HG03342 (cell line): Measurements from ENCODE around the gene AQP12A.

Source experiments
- ATAC-seq: cut with Tn5 transposase; IDR thresholded peaks from one replicate; pipeline ENCODE4 v1.9.1; 2021; ENCODE audit warnings: mild to moderate bottlenecking, moderate library complexity; ENCODE audit not compliant: unreplicated experiment

Gene AQP12A

DNA sequence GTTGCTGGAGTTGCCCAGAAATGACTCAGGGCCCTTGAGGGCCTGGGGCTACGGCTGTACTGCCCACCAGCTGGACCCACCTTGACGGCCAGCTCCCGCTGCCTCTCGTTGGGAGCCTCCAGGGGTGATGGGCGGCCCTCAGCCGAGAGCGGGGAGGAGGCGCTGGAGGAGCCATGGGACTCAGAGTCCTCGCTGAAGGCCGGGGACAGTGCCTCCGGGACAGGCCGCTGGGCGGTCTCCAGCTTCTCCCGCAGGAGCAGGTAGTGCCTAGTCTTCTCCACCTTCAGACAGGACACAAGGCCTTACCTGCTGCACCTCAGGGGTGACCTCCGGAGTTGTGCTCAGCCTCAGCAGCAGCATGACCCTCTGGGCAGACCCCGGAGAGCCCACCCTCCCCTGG lies 30.7 kb downstream of the AQP12A start:
- ATAC-seq, result no peak

DNA sequence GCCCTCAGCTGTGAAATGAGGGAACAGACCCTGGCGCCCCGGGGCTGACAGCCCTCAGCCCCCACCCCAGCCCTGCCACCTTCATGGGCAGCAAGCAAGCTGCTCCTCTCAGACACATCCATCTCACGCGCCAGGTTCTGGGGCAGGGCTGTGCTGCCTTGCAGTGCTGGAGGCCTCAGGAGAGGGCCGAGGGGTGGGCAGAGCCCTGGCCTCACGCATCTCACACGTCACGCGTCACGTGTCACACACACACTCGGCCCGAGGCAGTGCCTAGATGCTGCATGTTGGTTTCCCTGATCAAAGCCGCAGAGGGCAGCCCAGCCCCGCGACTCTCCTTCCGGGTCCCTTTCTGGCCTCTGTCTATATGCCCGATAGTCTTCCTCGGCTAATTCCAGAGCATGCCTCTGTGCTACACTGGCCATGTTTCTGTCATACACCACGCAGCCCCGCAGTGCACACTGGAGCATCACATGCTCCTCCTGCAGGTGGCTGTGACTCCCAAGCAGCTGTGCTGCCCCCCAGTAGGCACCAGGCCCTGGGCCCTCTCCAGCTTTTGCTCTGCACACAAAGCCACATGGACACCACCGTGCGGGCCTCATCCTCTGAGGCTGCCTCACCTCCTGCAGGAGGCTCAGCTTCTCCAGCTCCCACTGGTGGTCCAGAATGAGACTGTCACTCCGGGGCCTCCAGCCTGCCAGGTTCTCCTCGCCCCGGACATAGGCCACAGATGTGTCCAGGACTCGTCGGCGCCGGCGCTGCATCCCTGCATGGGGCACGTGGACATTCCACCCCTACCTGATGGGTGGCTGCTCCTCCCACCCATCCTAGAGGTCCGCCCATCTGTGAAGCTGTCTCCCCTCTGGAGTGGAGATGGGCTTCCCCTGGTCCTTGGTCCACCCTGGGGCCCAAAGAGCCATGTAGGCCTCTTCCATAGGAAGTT lies 31.4 kb downstream of the AQP12A start:
- no peak for ATAC-seq

DNA sequence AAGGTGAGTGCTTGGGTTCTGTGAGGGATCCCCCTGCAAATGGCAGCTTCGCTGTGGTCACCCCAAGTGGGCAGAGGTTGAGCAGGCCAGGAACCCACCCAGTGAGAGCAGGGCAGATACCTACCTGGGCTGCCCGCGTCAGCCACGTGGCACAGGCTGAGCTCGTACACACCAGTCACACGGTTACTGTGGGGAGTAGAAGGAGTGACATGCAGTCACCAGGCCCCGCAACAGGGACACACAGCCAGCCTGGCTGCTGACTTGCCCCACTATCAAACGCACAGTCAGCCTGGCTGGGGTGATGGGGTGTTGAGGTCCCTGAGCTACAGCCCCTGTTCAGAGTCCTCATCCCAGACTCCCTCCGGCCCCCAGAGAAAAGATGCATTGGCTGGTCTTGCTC lies 32.2 kb downstream of the AQP12A start:
- no peak for ATAC-seq

DNA sequence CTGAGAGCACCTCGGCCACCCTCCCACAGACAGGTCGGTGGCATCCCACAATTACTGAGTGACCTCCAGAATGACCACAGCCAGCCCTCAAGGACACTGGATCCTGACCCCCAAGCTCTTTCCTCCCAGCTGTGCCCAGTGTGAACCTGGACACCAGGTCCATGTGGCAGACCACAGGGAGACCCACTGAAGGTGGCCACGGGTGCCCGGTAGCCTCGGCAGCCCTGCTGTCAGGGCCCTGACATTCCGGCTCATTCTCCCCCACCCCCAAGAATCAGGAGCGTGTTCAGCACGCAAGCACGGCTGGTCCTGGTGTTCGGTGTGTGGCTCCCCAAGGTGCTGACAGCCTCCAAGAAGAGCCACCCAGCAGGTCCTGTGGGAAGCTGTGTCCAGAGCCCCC lies 32.8 kb downstream of the AQP12A start:
- ATAC-seq, result no peak

DNA sequence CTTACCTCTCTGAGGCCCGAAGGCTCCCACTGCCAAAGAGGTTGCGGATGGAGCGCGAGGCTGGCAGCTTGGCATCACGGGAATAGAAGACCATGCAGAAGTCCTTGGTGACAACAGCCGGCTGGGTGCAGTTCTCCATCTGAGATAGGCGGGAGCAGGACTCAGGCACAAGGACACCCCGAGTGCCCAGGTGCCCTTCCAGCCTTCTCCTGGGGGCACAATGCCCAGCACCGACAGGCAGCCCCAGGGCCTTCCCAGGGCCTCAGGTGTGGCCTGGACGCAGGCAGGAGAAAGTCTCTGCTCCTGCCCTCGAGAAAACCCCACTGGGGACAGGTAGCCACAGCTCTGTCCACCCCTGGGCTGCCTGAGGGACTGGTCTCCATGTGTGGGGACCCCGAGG lies 33.6 kb downstream of the AQP12A start:
- ATAC-seq, result no peak

DNA sequence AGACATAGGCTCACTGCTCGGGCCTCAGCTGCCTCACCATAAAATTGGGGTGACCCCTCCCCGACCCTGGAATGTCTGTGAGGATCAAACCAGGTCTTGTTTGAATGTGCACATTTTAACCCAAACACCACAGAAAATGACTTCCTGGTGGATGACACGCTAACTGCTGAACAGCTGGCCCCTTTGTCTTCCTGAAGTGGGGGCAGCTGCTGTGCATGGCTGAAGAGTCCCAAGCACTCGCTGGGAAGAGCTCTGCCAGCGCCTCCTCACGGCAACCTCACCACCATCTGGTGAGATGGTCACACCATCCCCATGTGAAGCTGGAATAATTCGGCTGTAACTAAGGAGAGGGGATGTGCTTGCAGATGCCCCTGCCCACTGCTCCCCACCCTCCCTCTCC lies 34.0 kb downstream of the AQP12A start:
- ATAC-seq, result no peak

DNA sequence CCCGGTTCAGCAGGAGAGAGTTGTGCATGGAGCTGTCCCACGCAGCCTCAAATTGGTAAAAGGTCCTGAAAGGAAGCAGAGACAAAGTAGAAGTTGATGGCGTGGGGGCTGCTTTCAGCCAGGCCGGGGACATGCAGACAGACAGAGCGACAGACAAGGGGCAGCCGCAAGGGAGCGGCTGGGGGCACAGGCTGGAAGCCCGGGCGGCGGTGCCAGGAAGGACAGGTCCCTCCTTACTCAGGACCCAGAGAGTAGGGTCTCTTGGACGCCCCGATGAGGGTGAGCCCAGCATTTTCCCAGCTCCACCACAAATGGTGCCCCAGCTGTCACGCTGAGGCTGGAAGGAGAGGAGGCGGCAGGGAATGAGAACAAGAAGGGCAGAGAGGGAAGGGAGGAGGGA lies 35.2 kb downstream of the AQP12A start:
- ATAC-seq, result no peak

DNA sequence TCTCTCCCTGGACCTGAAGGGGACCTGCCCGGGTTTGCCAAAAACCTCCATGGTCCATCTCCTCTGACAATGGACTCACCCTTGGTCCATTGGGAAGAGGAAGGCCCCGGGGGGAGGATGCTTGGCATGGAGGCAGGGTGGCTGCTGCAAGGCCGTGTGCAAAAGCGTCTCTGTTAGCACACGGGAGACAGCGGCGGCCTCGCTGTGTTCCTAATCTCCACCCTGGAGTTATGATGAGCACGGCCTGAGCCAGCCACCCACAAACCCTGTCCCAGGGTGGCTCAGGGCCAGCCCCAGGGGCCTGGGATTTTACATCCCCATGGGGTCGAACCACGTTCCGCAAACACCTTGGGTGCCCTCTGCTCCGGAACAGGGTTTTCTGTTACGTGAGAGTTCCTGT lies 35.8 kb downstream of the AQP12A start:
- ATAC-seq, result no peak

DNA sequence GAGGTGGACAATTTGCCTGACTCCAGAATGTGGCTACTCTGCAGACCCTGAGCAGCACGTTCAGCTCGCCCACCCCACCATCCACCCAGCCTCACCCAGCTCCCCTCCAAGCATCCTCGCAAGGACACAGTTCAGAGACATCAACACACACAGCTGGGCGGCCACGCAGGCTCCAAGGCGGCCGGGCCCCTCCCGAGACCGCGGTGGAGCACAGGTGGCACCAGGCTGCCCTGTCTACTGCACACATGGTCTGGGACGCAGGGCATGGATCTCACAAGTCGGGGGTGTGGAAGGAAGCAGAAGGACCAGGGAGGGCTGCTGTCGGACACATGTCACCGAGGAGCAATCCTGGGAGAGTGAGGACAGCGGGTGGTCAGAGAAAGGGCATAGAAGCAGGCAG lies 36.2 kb downstream of the AQP12A start:
- ATAC-seq, result no peak

DNA sequence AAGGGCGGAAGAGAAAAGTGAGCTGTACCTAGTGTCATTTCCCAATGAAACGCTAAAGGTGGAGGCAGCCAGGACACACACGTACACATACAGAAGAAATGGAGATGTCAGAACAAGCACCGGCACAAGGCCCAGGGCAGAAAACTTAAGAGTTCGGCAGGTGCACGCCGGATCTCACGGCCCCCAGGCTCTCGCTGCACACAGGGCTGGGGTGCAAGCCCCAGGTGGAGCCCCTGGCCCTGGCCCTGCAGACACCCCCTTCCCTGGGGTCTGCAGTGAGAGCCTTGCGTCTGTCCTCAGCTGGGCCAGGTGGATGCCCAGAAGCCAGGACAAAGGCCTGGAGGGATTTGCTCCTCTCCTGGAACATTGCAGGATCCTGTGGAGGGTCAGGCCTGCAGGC lies 36.7 kb downstream of the AQP12A start:
- no peak for ATAC-seq

DNA sequence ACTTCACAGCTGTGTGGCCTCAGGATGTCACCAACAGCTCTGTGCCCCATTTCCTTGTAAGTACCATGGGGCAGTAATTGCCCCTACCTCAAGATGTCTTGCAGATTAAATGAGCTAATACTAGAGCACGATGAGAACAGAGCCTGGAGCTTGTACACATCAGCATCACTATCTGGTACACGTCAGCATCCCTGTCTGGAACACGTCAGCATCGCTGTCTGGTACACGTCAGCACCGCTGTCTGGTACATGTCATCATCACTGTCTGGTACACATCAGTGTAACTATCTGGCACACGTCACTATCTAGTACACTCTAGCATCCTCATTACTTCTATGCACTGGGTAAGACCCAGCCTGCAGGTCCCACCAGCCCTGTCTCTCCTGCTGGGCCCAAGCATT lies 37.2 kb downstream of the AQP12A start:
- ATAC-seq, result no peak

DNA sequence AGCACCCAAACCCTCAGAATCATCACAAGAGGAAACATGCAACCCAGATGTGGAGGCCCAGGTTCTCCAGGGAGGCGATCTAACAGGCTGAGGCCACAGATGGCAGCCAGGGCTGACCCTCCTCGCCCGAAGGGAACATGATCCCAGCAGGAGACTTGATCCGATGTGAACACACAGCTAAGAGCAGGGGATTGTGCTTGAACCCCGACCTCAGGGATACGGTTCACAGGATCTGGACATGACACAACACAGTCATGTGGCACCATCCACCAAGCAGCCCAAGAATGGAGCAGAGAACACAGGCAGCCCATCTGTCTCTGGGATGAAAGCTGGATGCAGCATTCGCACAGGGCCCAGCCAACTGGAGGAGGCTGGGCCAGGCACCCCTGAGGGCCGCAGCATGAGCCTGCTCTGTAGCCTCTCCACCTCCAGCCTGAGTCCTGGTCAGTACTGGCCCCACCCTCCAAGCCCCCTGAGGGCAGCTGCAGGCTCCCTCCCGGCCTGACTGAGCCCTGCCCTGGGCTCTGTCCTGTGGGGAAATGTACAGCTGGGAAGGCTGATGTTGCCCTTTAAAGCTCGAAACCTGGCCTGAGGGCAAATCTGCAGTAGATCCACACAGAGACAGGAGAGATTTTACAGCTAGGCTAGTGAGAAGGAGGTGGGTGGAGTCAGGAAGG lies 39.0 kb downstream of the AQP12A start:
- ATAC-seq, result no peak

DNA sequence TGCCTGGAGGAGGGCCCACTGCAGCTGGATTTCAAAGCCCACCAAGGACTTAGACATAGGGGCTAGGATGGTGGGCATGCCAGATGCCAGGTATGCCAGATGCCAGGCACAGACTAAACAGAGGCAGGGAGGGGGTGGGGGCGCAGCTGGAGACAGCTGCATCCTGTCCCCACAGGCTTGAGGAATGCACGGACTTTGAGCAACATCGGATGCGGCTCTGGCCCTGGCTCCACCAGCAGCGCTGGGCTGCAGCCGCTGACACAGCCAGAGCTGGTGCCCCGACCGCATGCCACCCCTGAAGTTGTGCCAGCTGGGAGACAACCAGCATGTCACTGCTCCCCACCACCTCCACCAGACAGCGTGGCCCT lies 39.5 kb downstream of the AQP12A start:
- no peak for ATAC-seq

DNA sequence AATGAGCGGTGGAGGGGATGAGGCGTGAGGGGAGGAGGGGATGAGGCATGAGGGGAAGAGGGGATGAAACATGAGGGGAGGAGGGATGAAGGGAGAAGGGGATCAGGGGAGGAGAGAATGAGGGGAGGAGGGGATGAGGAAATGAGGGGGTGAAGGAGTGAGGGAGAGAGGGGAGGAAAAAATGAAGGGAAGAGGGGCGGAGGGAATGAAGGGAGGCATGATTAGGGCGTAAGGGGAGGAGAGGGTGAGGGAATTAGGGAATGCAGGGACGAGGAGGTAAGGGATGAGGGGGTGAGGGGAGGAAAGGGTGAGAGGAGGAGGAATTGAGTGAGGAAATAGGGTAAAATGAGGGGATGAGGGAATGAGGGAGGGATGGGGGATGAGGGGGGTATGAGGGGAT lies 40.5 kb downstream of the AQP12A start:
- ATAC-seq, result no peak

DNA sequence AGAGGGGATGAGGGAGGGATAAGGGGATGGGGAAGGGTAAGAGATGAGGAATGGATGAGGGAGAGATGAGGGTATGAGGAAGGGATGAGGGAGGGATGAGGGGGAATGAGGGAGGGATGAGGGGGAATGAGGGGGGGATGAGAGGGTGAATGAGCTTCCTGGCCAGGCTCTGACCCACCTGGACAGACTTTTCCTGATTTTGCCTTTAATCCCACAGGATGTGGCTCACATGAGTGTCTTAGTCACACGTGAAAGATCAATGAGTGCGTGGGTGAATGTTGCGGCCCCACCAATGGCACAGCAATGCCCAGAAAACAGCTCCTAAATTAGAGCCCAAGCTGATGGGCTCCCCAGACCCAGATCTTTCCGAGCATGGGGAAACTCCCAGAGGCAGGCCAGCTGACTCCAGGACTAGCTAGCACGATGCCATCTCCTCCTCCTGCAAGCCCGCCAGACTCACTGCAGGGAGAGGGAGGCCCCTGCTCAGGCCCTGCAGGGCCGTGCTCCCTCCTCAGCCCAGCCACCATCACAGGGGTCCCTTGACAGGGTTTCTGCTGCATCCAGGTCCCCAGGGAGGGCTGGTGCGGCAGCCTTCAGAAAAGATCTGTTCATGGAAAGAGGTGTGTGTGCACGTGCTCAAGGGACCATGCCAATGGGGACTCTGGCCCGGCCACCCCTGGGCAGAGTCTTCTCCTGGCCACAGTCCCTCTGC lies 41.4 kb downstream of the AQP12A start:
- ATAC-seq, result no peak

DNA sequence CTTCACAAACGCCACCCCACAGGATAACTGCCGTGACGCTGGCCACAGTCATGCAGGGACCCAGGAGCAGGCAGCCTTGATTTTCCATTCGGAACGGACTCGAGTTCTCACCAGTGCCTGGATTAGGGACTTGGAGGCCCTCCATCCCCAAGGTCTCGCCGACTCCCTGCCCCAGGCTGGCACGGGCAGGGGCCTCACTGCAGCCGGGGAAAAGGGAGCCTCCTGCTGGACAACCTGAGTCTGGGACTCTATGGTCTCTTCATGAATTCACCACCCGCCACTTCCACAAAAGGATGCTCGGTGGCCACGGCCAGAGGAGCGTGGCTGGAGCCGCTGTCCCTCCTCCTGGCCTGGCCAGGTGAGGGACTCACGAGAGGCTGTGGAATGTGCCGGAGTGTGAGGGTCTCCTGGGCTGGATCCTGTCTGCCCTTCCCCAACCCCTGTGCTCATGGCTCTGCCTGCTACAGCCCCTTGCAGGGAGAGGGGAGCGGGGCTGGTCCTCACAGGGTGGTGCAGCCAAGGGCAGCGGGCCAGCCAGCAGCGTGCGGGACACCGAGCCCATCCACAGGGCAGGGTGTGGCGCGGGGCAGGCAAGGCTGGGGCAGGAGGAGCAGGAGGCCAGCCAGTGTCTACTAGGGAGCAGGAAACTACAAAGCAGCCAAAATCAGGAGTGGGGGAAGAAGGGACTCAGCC lies 42.3 kb downstream of the AQP12A start:
- ATAC-seq, result no peak

DNA sequence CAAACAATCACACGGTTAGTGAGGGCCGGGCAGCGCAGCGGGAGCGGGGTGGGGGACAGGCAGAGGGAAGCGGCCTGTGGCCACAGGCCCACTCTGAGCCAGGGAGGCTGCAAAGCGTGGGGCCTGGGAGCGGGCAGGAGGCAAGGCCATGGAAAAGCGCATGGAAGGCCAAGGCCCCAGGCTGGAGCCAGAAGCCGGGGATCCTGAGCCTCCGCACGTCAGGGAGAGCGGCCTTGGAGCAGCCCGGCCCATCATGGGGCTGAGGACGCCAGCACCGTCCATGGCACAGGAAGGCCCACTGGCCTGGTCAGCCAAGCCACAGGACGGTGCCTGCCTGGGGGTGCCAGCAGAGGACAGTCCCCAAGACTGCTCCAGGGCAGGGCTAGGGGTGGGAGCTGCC lies 43.1 kb downstream of the AQP12A start:
- no peak for ATAC-seq

DNA sequence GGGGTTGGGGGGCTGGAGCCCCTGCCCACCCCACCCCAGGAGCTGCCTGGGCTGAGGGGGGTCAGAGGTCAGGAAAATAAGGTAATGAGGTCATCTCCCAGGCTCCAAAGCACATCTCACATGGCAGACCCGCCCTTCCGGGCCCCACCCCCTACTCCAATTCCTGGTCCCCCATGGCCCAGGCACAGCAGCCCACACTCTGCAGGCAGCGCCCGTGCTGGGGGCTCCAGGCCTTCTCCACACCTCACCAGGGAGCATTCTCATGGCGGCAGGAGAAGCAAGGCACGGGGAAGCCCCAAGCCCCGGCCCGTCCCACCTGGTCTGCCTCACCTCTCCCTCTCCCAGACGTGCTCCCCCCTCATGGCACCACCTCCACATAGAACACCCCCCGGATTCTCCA lies 43.8 kb downstream of the AQP12A start:
- no peak for ATAC-seq

DNA sequence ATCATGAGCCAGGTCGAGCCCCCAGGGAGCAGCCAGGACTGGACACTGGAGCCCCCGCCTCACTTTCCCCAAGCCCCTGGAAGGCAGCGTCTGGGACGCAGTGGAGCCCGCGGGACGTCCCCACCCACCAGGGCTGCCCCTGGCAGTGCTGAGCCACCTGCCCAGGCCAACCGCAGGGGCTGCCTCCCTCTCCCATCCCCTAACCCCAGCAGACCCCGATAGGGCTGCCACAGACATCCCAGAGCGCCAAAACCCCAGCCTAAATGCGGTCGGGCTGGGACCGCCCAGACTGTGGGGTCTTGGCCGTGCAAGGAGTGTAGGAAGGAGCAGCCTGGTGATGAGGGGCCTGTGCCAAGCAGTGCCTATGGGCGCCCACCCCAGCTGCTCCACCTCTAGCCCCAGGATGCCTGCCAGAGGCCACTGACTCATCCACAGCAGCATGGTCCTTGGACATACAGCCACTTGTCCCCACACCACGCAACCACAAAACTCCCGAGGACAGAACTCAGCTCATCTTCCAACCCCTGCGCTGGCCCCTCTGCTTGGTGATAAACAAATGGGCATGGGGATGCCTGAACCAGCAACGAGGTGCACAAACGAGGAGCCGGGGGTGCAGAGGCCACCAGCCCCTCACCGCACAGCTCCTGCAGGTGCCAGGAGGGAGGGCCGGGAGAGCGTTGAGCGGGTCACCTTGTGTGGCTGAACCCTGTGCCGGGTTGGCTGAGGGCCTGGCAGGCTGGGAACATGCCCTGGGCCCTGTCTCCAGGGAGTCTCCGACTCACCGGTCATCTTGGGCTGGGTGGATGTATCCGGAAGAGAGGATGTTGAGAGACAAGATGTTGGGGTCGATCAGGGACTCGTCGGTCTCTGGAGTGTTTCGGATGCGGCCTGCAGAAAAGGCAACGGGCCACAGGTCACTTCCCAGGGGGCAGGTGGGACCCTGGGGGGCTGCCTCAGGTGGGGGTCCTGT lies 44.9 kb downstream of the AQP12A start:
- no peak for ATAC-seq

DNA sequence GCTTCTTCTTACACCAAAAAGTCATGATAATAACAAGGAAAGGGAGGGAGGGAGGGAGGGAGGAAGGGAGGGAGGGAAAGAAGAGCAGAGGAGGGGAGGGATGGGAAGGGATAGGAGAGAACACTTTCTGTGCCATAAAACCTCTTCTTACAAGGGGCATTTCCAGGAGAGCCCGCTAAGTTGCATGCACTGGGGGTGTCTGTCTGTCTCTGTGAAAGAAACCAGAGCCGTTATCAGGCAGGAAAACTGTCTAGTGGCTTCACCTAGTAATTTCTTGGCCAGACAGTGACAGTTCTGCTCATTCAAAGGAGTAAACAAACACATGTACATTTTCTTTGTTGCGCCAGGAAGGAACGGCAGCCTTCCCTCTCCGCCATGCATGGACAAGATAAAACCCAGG lies 45.8 kb downstream of the AQP12A start:
- ATAC-seq, result no peak
